SK-N-SH treated with all-trans-retinoic acid at 6 μM for 48 hours (cell line): ENCODE measurements around the gene CCNJ.
"Not testable (repeated sequence)": the region's sequence is repeated elsewhere in the genome, so short reads cannot be mapped to it uniquely, and the experiment has no call there.

Experiments used
- ATAC-seq: fragments of 200-7000 bp; cut with Tn5 transposase; 3 replicates; pipeline ENCODE4 v1.9.1; 2020; ENCODE audit warnings: mild to moderate bottlenecking, moderate library complexity
- ARNTL ChIP-seq: fragments of 450-650 bp; formaldehyde crosslinking; IDR thresholded peaks from 2 replicates; pipeline ENCODE4 v1.5.0; 2020; ENCODE audit warnings: low read depth, mild to moderate bottlenecking, moderate library complexity, borderline replicate concordance
- BACH2 ChIP-seq: fragments of 250-450 bp; sonication (Bioruptor Pico); IDR thresholded peaks from 2 replicates; pipeline ENCODE4 v1.9.0; 2021; ENCODE audit warnings: mild to moderate bottlenecking, borderline replicate concordance
- CSDC2 ChIP-seq: fragments of 250-450 bp; sonication (Bioruptor Pico); IDR thresholded peaks from 2 replicates; pipeline ENCODE4 v1.5.0; 2020; ENCODE audit warnings: mild to moderate bottlenecking, moderate library complexity
- CSRNP3 ChIP-seq: fragments of 250-450 bp; sonication (Bioruptor Pico); IDR thresholded peaks from 2 replicates; pipeline ENCODE4 v1.5.1; 2021; ENCODE audit warnings: mild to moderate bottlenecking, moderate library complexity
- ESRRG ChIP-seq: fragments of 250-450 bp; sonication (Bioruptor Pico); IDR thresholded peaks from 2 replicates; pipeline ENCODE4 v1.6.1; 2021; ENCODE audit warnings: mild to moderate bottlenecking
- GLIS3 ChIP-seq: fragments of 250-450 bp; sonication (Bioruptor Pico); IDR thresholded peaks from 2 replicates; pipeline ENCODE4 v1.5.0; 2020; ENCODE audit warnings: mild to moderate bottlenecking, moderate library complexity
- ISL1 ChIP-seq: fragments of 250-450 bp; sonication (Bioruptor Pico); IDR thresholded peaks from 2 replicates; pipeline ENCODE4 v2.1.2; 2022; ENCODE audit warnings: mild to moderate bottlenecking, moderate library complexity
- OSR1 ChIP-seq: fragments of 250-450 bp; sonication (Bioruptor Pico); IDR thresholded peaks from 2 replicates; pipeline ENCODE4 v1.8.0; 2022; ENCODE audit warnings: moderate library complexity, mild to moderate bottlenecking, inconsistent platforms
- PATZ1 ChIP-seq: fragments of 250-450 bp; sonication (Bioruptor Pico); IDR thresholded peaks from 2 replicates; pipeline ENCODE4 v1.8.0; 2020; ENCODE audit warnings: mild to moderate bottlenecking, moderate library complexity, borderline replicate concordance
- POU6F1 ChIP-seq: fragments of 250-450 bp; sonication (Bioruptor Pico); IDR thresholded peaks from 2 replicates; pipeline ENCODE4 v1.8.0; 2021; ENCODE audit warnings: low read depth, mild to moderate bottlenecking, moderate library complexity, borderline replicate concordance
- PPARA ChIP-seq: fragments of 250-450 bp; sonication (Bioruptor Pico); IDR thresholded peaks from 2 replicates; pipeline ENCODE4 v1.5.0; 2020; ENCODE audit warnings: mild to moderate bottlenecking, borderline replicate concordance
- RARB ChIP-seq: fragments of 250-450 bp; sonication (Bioruptor Pico); IDR thresholded peaks from 2 replicates; pipeline ENCODE4 v1.8.0; 2021; ENCODE audit warnings: mild to moderate bottlenecking, moderate library complexity
- SNAI2 ChIP-seq: fragments of 250-450 bp; sonication (Bioruptor Pico); IDR thresholded peaks from 2 replicates; pipeline ENCODE4 v1.5.0; 2020; ENCODE audit warnings: mild to moderate bottlenecking, moderate library complexity
- TCF4 ChIP-seq: fragments of 250-450 bp; sonication (Bioruptor Pico); IDR thresholded peaks from 2 replicates; pipeline ENCODE4 v1.8.0; 2021; ENCODE audit warnings: mild to moderate bottlenecking, moderate library complexity, borderline replicate concordance
- TSHZ2 ChIP-seq: fragments of 250-450 bp; sonication (Bioruptor Pico); IDR thresholded peaks from 2 replicates; pipeline ENCODE4 v1.5.0; 2020; ENCODE audit warnings: mild to moderate bottlenecking, moderate library complexity
- ZC3H10 ChIP-seq: fragments of 250-450 bp; sonication (Bioruptor Pico); IDR thresholded peaks from 2 replicates; pipeline ENCODE4 v1.5.1; 2021; ENCODE audit warnings: mild to moderate bottlenecking, moderate library complexity
- ZFP3 ChIP-seq: fragments of 250-450 bp; sonication (Bioruptor Pico); IDR thresholded peaks from 2 replicates; pipeline ENCODE4 v1.5.0; 2020; ENCODE audit warnings: mild to moderate bottlenecking, moderate library complexity
- ZFP30 ChIP-seq: fragments of 450-650 bp; formaldehyde crosslinking; IDR thresholded peaks from 2 replicates; pipeline ENCODE4 v1.5.0; 2022; ENCODE audit warnings: mild to moderate bottlenecking, moderate library complexity
- ZNF70 ChIP-seq: fragments of 450-650 bp; formaldehyde crosslinking; IDR thresholded peaks from 2 replicates; pipeline ENCODE4 v1.5.0; 2020; ENCODE audit warnings: mild to moderate bottlenecking, moderate library complexity
- ZNF8 ChIP-seq: fragments of 450-650 bp; formaldehyde crosslinking; IDR thresholded peaks from 2 replicates; pipeline ENCODE4 v1.5.0; 2020; ENCODE audit warnings: mild to moderate bottlenecking, moderate library complexity

CCNJ gene

GRCh38 chr10:96046546-96046945 is 3.2 kb downstream of the CCNJ start:
- no peak for ATAC-seq
- no peak for TF ChIP-seq SNAI2 (CRISPR knock-in tag)

- TF ChIP-seq ZFP30 (CRISPR knock-in tag) = no peak
- no peak for TF ChIP-seq CSRNP3 (CRISPR knock-in tag)
- no peak for TF ChIP-seq RARB (CRISPR knock-in tag)
- TF ChIP-seq ISL1 (CRISPR knock-in tag) = no peak
- no peak for TF ChIP-seq ARNTL
- no peak for TF ChIP-seq ZC3H10 (CRISPR knock-in tag)
- TF ChIP-seq TSHZ2 (CRISPR knock-in tag) = no peak
- TF ChIP-seq CSDC2 (CRISPR knock-in tag) = no peak
- no peak for TF ChIP-seq ZFP3 (CRISPR knock-in tag)
- TF ChIP-seq TCF4 (CRISPR knock-in tag) = no peak
- TF ChIP-seq BACH2 (CRISPR knock-in tag) = no peak
- TF ChIP-seq OSR1 (CRISPR knock-in tag) = no peak
- TF ChIP-seq PATZ1 (CRISPR knock-in tag) = no peak
- no peak for TF ChIP-seq ESRRG (CRISPR knock-in tag)
- TF ChIP-seq GLIS3 = no peak
- TF ChIP-seq POU6F1 (CRISPR knock-in tag) = no peak
- TF ChIP-seq PPARA = no peak
- no peak for TF ChIP-seq ZNF70 (CRISPR knock-in tag)
- TF ChIP-seq SNAI2 (CRISPR knock-in tag) = no peak
- TF ChIP-seq ZNF8 (CRISPR knock-in tag) = no peak
- TF ChIP-seq, all 23 proteins: peak for 0
- no peak for ATAC-seq
Measured at GRCh38 chr10:96047004-96047649, 3.7 kb downstream of the CCNJ start.

GRCh38 chr10:96047925-96048324 is 4.5 kb downstream of the CCNJ start:
- TF ChIP-seq ZNF70 (CRISPR knock-in tag) = 0 out of 2 replicates have a peak, but pooled peaks have one; percentile 26

GRCh38 chr10:96049340-96049739 is 6.0 kb downstream of the CCNJ start:
- TF ChIP-seq CSDC2 (CRISPR knock-in tag) (no peak), RARB (CRISPR knock-in tag) (no peak), ZFP3 (CRISPR knock-in tag) (no peak), ZNF8 (CRISPR knock-in tag) (no peak), OSR1 (CRISPR knock-in tag) (no peak), ARNTL (no peak)
- TF ChIP-seq, all 23 proteins: peak for 0
- no peak for ATAC-seq

More at GRCh38 chr10:96047925-96048324, 4.5 kb downstream of the CCNJ start:
- not testable (repeated sequence) for ATAC-seq
